ENCODE results near the gene LCE3A. TPM values are rescaled to one million over a fixed set of nuclear protein-coding genes. Genes with fewer than 3 reads are reported as not detected.

LCE3A gene
- total and polyA plus RNA-seq, 2 experiments from 2014 or later: not detected

- ATAC-seq (no peak), DNase-seq (ENCODE audit: low spot score) (no peak)
- Histone ChIP-seq H3K27me3 (ENCODE audit: insufficient read depth) (no peaks in the 10 kb centered on the region; the same call in 1 of the 2 replicates), H3K9me2 (ENCODE audit: insufficient read depth) (no peaks in the 10 kb centered on the region), H2AFZ (no peak overlapping the region), H4K20me1 (replicated peaks; ENCODE audit: insufficient read depth) (no peaks in the 10 kb centered on the region), H3K4me3 (no peak overlapping the region), H3K79me2 (replicated peaks; ENCODE audit: insufficient read depth) (no peaks in the 10 kb centered on the region), H3K27ac (ENCODE audit: low read depth) (no peak overlapping the region), H3F3A (replicated peaks; ENCODE audit: low read depth) (no peaks in the 10 kb centered on the region), H3K36me3 (ENCODE audit: insufficient read depth) (no peaks in the 10 kb centered on the region), H3K4me2 (no peak overlapping the region), H3K4me1 (ENCODE audit: insufficient read depth) (no peaks in the 10 kb centered on the region)
- Mint-ChIP-seq H3K9me3 (no peaks in the 10 kb centered on the region), H3K27ac (no peak overlapping the region), H3K27me3 (ENCODE audit: insufficient read depth, low read depth, poor library complexity) (peaks cover 1% of the 10 kb centered on the region), H3K4me3 (no peak overlapping the region), H3K4me1 (no peaks in the 10 kb centered on the region), H3K36me3 (ENCODE audit: low read depth) (no peaks in the 10 kb centered on the region)
- TF ChIP-seq ZNF114 (CRISPR knock-in tag; IDR thresholded peaks at IDR 0.05): no peak
- no peak for TF ChIP-seq REST (IDR thresholded peaks at IDR 0.05; ENCODE audit: unreplicated experiment)
- TF ChIP-seq ZNF331 (CRISPR knock-in tag; IDR thresholded peaks at IDR 0.05; ENCODE audit: low read depth): no peak
- TF ChIP-seq ZNF462 (CRISPR knock-in tag; IDR thresholded peaks at IDR 0.05): no peak
- TF ChIP-seq EZH2 (IDR thresholded peaks at IDR 0.05; ENCODE audit: low read depth, unreplicated experiment): no peak
- no peak for TF ChIP-seq JUNB (IDR thresholded peaks at IDR 0.05; ENCODE audit: unreplicated experiment)
- no peak for TF ChIP-seq NANOG (IDR thresholded peaks at IDR 0.05; ENCODE audit: borderline replicate concordance)
- TF ChIP-seq CREB1 (CRISPR knock-in tag; IDR thresholded peaks at IDR 0.05; ENCODE audit: low read depth): no peak
- no peak for TF ChIP-seq EZH2phosphoT487 (IDR thresholded peaks at IDR 0.05; ENCODE audit: unreplicated experiment)
- no peak for TF ChIP-seq ETS1 (IDR thresholded peaks at IDR 0.05)
- TF ChIP-seq POLR2AphosphoS5 (IDR thresholded peaks at IDR 0.05; ENCODE audit: low read depth): no peak
- no peak for TF ChIP-seq CTCF (conservative IDR thresholded peaks at IDR 0.05; ENCODE audit: low read depth in 2 of 2)
- TF ChIP-seq STAT1 (IDR thresholded peaks at IDR 0.05; ENCODE audit: unreplicated experiment): no peak
These were observed 33.6 kb upstream of the LCE3A start for GRCh38 chr1:152656459-152656858.
